H9 (cell line): ENCODE measurements around the gene RNF175. TPM values are rescaled to one million over a fixed set of nuclear protein-coding genes. Genes with fewer than 3 reads are reported as not detected.

ENCODE experiments used
- DNase-seq: peaks from one replicate; pipeline ENCODE4 v3.0.0-alpha.2; 2017
- H2AFZ ChIP-seq: one replicate; pipeline ENCODE4 v1.6.1; 2013; ENCODE audit warnings: mild to moderate bottlenecking, low read length, control low read depth, moderate library complexity
- H2AK5ac ChIP-seq: 2 replicates; pipeline ENCODE4 v1.6.1; 2013; ENCODE audit warnings: low read length, control low read depth, mixed read lengths; ENCODE audit not compliant: insufficient read length
- H2BK120ac ChIP-seq: one replicate; pipeline ENCODE4 v1.6.1; 2013; ENCODE audit warnings: low read depth, mild to moderate bottlenecking, low read length, control low read depth, inconsistent platforms; ENCODE audit not compliant: poor library complexity, severe bottlenecking
- H2BK12ac ChIP-seq: 2 replicates; pipeline ENCODE4 v1.6.1; 2013; ENCODE audit warnings: low read length, control low read depth, mixed read lengths, low read depth; ENCODE audit not compliant: insufficient read length
- H2BK15ac ChIP-seq: 2 replicates; pipeline ENCODE4 v1.6.1; 2013; ENCODE audit warnings: low read depth, low read length, control low read depth
- H2BK20ac ChIP-seq: one replicate; pipeline ENCODE4 v1.6.1; 2013; ENCODE audit warnings: low read depth, mild to moderate bottlenecking, low read length, control low read depth, inconsistent platforms; ENCODE audit not compliant: poor library complexity, severe bottlenecking
- H2BK5ac ChIP-seq: 2 replicates; pipeline ENCODE4 v1.6.1; 2013; ENCODE audit warnings: low read length, control low read depth, mixed read lengths; ENCODE audit not compliant: insufficient read length
- H3K14ac ChIP-seq: 2 replicates; pipeline ENCODE4 v1.6.1; 2013; ENCODE audit warnings: low read length, control low read depth; ENCODE audit not compliant: insufficient read depth
- H3K18ac ChIP-seq: 2 replicates; pipeline ENCODE4 v1.6.1; 2013; ENCODE audit warnings: low read depth, mild to moderate bottlenecking, mixed read lengths, low read length, control low read depth; ENCODE audit not compliant: insufficient read length
- H3K23ac ChIP-seq: 2 replicates; pipeline ENCODE4 v1.6.1; 2013; ENCODE audit warnings: low read length, control low read depth, mixed read lengths, low read depth; ENCODE audit not compliant: insufficient read length
- H3K23me2 ChIP-seq: 2 replicates; pipeline ENCODE4 v1.6.1; 2013; ENCODE audit warnings: low read depth, mild to moderate bottlenecking, mixed read lengths, low read length, control low read depth; ENCODE audit not compliant: insufficient read length, poor library complexity, severe bottlenecking
- H3K27ac ChIP-seq: 2 replicates; pipeline ENCODE4 v1.5.1; 2013; ENCODE audit warnings: low read length, control low read depth, mixed read lengths, low read depth; ENCODE audit not compliant: insufficient read length
- H3K27me3 ChIP-seq: 2 replicates; pipeline ENCODE4 v1.6.1; 2013; ENCODE audit warnings: low read length, control low read depth, inconsistent platforms; ENCODE audit not compliant: insufficient read depth
- H3K4ac ChIP-seq: 2 replicates; pipeline ENCODE4 v1.6.1; 2013; ENCODE audit warnings: low read depth, mild to moderate bottlenecking, control low read depth, inconsistent platforms, low read length, moderate library complexity
- H3K4me1 ChIP-seq: 2 replicates; pipeline ENCODE4 v1.6.1; 2013; ENCODE audit warnings: low read length, control low read depth, inconsistent platforms; ENCODE audit not compliant: insufficient read depth
- H3K4me2 ChIP-seq: 2 replicates; pipeline ENCODE4 v1.6.1; 2013; ENCODE audit warnings: low read length, control low read depth, mixed read lengths; ENCODE audit not compliant: insufficient read length, insufficient read depth
- H3K56ac ChIP-seq: 2 replicates; pipeline ENCODE4 v1.6.1; 2013; ENCODE audit warnings: low read depth, mild to moderate bottlenecking, mixed read lengths, low read length, control low read depth; ENCODE audit not compliant: insufficient read length
- H3K79me1 ChIP-seq: 2 replicates; pipeline ENCODE4 v1.6.1; 2013; ENCODE audit warnings: low read depth, mild to moderate bottlenecking, moderate library complexity, low read length, control low read depth, inconsistent platforms; ENCODE audit not compliant: insufficient read depth, poor library complexity, severe bottlenecking
- H3K79me2 ChIP-seq: 2 replicates; pipeline ENCODE4 v1.6.1; 2013; ENCODE audit warnings: low read length, control low read depth, inconsistent platforms; ENCODE audit not compliant: insufficient read depth
- H3K9ac ChIP-seq: 2 replicates; pipeline ENCODE4 v1.6.1; 2013; ENCODE audit warnings: low read length, control low read depth, mixed read lengths; ENCODE audit not compliant: insufficient read length; ENCODE audit errors: extremely low read depth
- H3K9me3 ChIP-seq: one replicate; pipeline ENCODE4 v1.6.1; 2013; ENCODE audit warnings: low read depth, low read length, inconsistent platforms; ENCODE audit not compliant: control insufficient read depth
- H3T11ph ChIP-seq: one replicate; pipeline ENCODE4 v1.6.1; 2013; ENCODE audit warnings: mild to moderate bottlenecking, low read length, control low read depth, inconsistent platforms
- H4K20me1 ChIP-seq: one replicate; pipeline ENCODE4 v1.6.1; 2013; ENCODE audit not compliant: control insufficient read depth, insufficient read length, insufficient read depth
- H4K5ac ChIP-seq: 2 replicates; pipeline ENCODE4 v1.6.1; 2013; ENCODE audit warnings: low read depth, mild to moderate bottlenecking, mixed read lengths, low read length, control low read depth; ENCODE audit not compliant: insufficient read length
- H4K8ac ChIP-seq: replicated peaks from 2 replicates; pipeline ENCODE4 v1.6.1; 2013; ENCODE audit warnings: low read length, control low read depth, mixed read lengths, low read depth; ENCODE audit not compliant: insufficient read length
- H4K91ac ChIP-seq: 2 replicates; pipeline ENCODE4 v1.6.1; 2013; ENCODE audit warnings: low read depth, mild to moderate bottlenecking, moderate library complexity, mixed read lengths, low read length, control low read depth; ENCODE audit not compliant: insufficient read length
- H3K27ac Mint-ChIP-seq, 3 experiments: 2 replicates in 2 of 3; 3 replicates in 1 of 3; pipeline ENCODE4 v1.8.0; 2020 to 2021; ENCODE audit warnings: mixed read lengths in 3 of 3, mild to moderate bottlenecking in 1 of 3, moderate library complexity in 1 of 3
- H3K27me3 Mint-ChIP-seq: 2 replicates; pipeline ENCODE4 v1.8.0; 2021; ENCODE audit warnings: low read depth, mild to moderate bottlenecking, moderate library complexity, mixed read lengths
- H3K36me3 Mint-ChIP-seq, 3 experiments: 2 replicates in 2 of 3; 3 replicates in 1 of 3; pipeline ENCODE4 v1.8.0; 2020 to 2021; ENCODE audit warnings: low read depth in 3 of 3, mixed read lengths in 3 of 3; ENCODE audit not compliant: insufficient read depth in 1 of 3
- H3K4me1 Mint-ChIP-seq, 2 experiments: 2 replicates each; pipeline ENCODE4 v1.8.0; 2020; ENCODE audit warnings: mixed read lengths in 2 of 2
- H3K4me3 Mint-ChIP-seq, 2 experiments: 2 replicates in 1 of 2; 3 replicates in 1 of 2; pipeline ENCODE4 v1.8.0; 2020 to 2021; ENCODE audit warnings: mild to moderate bottlenecking in 2 of 2, mixed read lengths in 2 of 2, moderate library complexity in 1 of 2
- H3K9me3 Mint-ChIP-seq, 2 experiments: 2 replicates in 1 of 2; 3 replicates in 1 of 2; pipeline ENCODE4 v1.8.0; 2020; ENCODE audit warnings: mild to moderate bottlenecking in 2 of 2, mixed read lengths in 2 of 2, moderate library complexity in 1 of 2
- CTCF ChIP-seq: fragments of 200-600 bp; sonication (generic); conservative IDR thresholded peaks from 3 replicates; pipeline ENCODE4 v1.8.0; 2021; ENCODE audit warnings: antibody characterized with exemption, mild to moderate bottlenecking
- total RNA-seq: library from RNA; stranded (reverse); gene quantifications from 2 replicates; pipeline ENCODE4 v1.2.1, GENCODE V29; 2021

The RNF175 gene
- total RNA-seq, 1 experiment from 2014 or later, result 4.3 TPM

- no peak overlapping the region for H2BK12ac ChIP-seq
Observed at GRCh38 chr4:153706519-153706918, 53.3 kb downstream of the RNF175 start.

More at GRCh38 chr4:153706519-153706918, 53.3 kb downstream of the RNF175 start:
- H2AFZ ChIP-seq, result no peak overlapping the region
- H4K8ac ChIP-seq, result no peak overlapping the region
- H3K14ac ChIP-seq, result no peak overlapping the region
- H3K4ac ChIP-seq, result no peak overlapping the region
- H3K27me3 Mint-ChIP-seq, result peaks cover 10% of the 10 kb centered on the region; the same call in 1 of the 2 replicates
- H3K4me3 Mint-ChIP-seq, result no peak overlapping the region
- no peak overlapping the region for H3K4me2 ChIP-seq
- H2BK120ac ChIP-seq, result no peak overlapping the region
- no peak overlapping the region for H3T11ph ChIP-seq
- no peak for TF ChIP-seq CTCF
- no peaks in the 10 kb centered on the region for H3K79me2 ChIP-seq
- H3K27me3 ChIP-seq, result no peaks in the 10 kb centered on the region
- H2BK20ac ChIP-seq, result no peak overlapping the region
- H3K4me1 Mint-ChIP-seq, result no peaks in the 10 kb centered on the region
- H3K27ac Mint-ChIP-seq, result no peak overlapping the region
- H3K27ac ChIP-seq, result no peak overlapping the region
- H3K23ac ChIP-seq, result no peak overlapping the region
- no peak overlapping the region for H4K91ac ChIP-seq
- H3K4me1 ChIP-seq, result no peaks in the 10 kb centered on the region
- DNase-seq, result no peak
- H3K56ac ChIP-seq, result no peak overlapping the region
- no peaks in the 10 kb centered on the region for H3K9me3 Mint-ChIP-seq
- H3K36me3 Mint-ChIP-seq, result no peaks in the 10 kb centered on the region
- no peaks in the 10 kb centered on the region for H3K9me3 ChIP-seq
- H3K18ac ChIP-seq, result no peak overlapping the region
- H3K23me2 ChIP-seq, result no peaks in the 10 kb centered on the region
- H4K5ac ChIP-seq, result no peak overlapping the region
- no peak overlapping the region for H2BK15ac ChIP-seq
- no peak overlapping the region for H3K9ac ChIP-seq
- H4K20me1 ChIP-seq, result no peaks in the 10 kb centered on the region
- no peak overlapping the region for H2AK5ac ChIP-seq
- H3K79me1 ChIP-seq, result no peaks in the 10 kb centered on the region
- no peak overlapping the region for H2BK5ac ChIP-seq
